ENCODE results near the gene FAM149B1. TPM values are rescaled to one million over a fixed set of nuclear protein-coding genes. Genes with fewer than 3 reads are reported as not detected.

The FAM149B1 gene
- polyA plus RNA-seq, 1 donor from 2014 or later = 53.5 TPM

- Histone ChIP-seq H3K27ac (ENCODE audit: low read length) (no peak overlapping the region), H3F3A (ENCODE audit: insufficient read depth, low read length, poor library complexity, severe bottlenecking) (no peaks in the 10 kb centered on the region), H3K36me3 (ENCODE audit: insufficient read depth, low read length) (no peaks in the 10 kb centered on the region), H3K9me2 (ENCODE audit: insufficient read depth, low read length) (no peaks in the 10 kb centered on the region), H3K27me3 (ENCODE audit: insufficient read depth, low read depth, low read length) (no peaks in the 10 kb centered on the region), H3K4me2 (ENCODE audit: low read length) (no peak overlapping the region), H3K79me2 (replicated peaks; ENCODE audit: insufficient read depth, low read length) (no peaks in the 10 kb centered on the region), H4K20me1 (ENCODE audit: insufficient read depth) (no peaks in the 10 kb centered on the region), H3K9me3 (ENCODE audit: low read length) (no peaks in the 10 kb centered on the region), H2AFZ (ENCODE audit: low read depth, low read length) (no peak overlapping the region), H3K4me3 (ENCODE audit: low read length) (no peak overlapping the region), H3K9ac (ENCODE audit: low read length) (no peak overlapping the region)
- TF ChIP-seq MXI1 (conservative IDR thresholded peaks at IDR 0.05; ENCODE audit: poor library complexity, severe bottlenecking) = no peak
- TF ChIP-seq CTCF (IDR thresholded peaks at IDR 0.05; ENCODE audit: poor library complexity, severe bottlenecking) = no peak
- TF ChIP-seq TAF1 (IDR thresholded peaks at IDR 0.05; ENCODE audit: low read depth) = no peak
- TF ChIP-seq RAD21 (conservative IDR thresholded peaks at IDR 0.05) = no peak
- TF ChIP-seq REST (IDR thresholded peaks at IDR 0.05; ENCODE audit: borderline replicate concordance) = no peak
- TF ChIP-seq SMC3 (conservative IDR thresholded peaks at IDR 0.05; ENCODE audit: poor library complexity) = no peak
- TF ChIP-seq EZH2 (IDR thresholded peaks at IDR 0.05; ENCODE audit: borderline replicate concordance, insufficient read depth, low read length, poor library complexity, severe bottlenecking) = no peak
- no peak for TF ChIP-seq EP300 (conservative IDR thresholded peaks at IDR 0.05; ENCODE audit: poor library complexity, severe bottlenecking)
- TF ChIP-seq POLR2AphosphoS5 (IDR thresholded peaks at IDR 0.05) = no peak
Measured at GRCh38 chr10:73210395-73211105, 42.6 kb downstream of the FAM149B1 start.

DNA sequence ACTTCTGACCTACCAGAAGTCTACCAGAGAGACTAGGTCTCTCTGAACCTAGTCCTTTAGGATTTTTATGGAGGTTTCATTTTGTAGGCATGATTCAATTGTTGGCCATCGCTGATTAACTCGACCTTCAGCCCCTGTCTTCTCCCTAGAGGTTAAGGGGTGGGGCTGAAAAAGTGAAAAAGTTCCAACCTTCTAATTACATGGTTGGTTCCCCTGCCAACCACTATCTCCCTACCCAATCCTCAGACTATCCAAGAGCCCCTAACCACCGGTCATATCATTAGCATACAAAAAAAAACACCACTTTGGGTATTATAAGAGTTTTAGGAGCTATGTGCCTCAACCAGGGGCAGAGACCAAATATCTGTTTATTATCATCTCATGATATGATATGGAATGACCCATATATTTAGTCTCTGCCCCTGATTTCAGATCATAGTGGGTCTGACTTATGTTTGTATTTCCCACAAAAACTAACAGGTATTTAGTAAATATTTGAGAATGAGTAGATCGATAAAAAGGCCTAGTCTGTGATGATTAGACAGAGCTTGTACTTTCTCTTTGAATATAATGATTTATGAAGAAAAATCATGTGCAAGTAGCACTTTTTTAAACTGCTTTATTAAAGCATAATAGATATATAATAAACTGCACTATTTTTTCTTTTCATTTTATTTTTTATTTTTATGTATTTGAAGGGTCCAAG, 43.3 kb downstream of the FAM149B1 start:
- Histone ChIP-seq H3K4me3 (ENCODE audit: low read length) (no peak overlapping the region), H3K27ac (ENCODE audit: low read length) (no peak overlapping the region), H3K9me3 (ENCODE audit: low read length) (no peaks in the 10 kb centered on the region), H3K4me2 (ENCODE audit: low read length) (no peak overlapping the region), H2AFZ (ENCODE audit: low read depth, low read length) (no peak overlapping the region), H4K20me1 (ENCODE audit: insufficient read depth) (no peaks in the 10 kb centered on the region), H3K27me3 (ENCODE audit: insufficient read depth, low read depth, low read length) (no peaks in the 10 kb centered on the region), H3K9ac (ENCODE audit: low read length) (no peak overlapping the region), H3K9me2 (ENCODE audit: insufficient read depth, low read length) (no peaks in the 10 kb centered on the region), H3K79me2 (replicated peaks; ENCODE audit: insufficient read depth, low read length) (peaks cover 3% of the 10 kb centered on the region), H3F3A (ENCODE audit: insufficient read depth, low read length, poor library complexity, severe bottlenecking) (no peaks in the 10 kb centered on the region), H3K36me3 (ENCODE audit: insufficient read depth, low read length) (no peaks in the 10 kb centered on the region)
- TF ChIP-seq CTCF (IDR thresholded peaks at IDR 0.05; ENCODE audit: poor library complexity, severe bottlenecking) (no peak), EP300 (conservative IDR thresholded peaks at IDR 0.05; ENCODE audit: poor library complexity, severe bottlenecking) (no peak), SMC3 (conservative IDR thresholded peaks at IDR 0.05; ENCODE audit: poor library complexity) (no peak), MXI1 (conservative IDR thresholded peaks at IDR 0.05; ENCODE audit: poor library complexity, severe bottlenecking) (no peak), POLR2AphosphoS5 (IDR thresholded peaks at IDR 0.05) (no peak), REST (IDR thresholded peaks at IDR 0.05; ENCODE audit: borderline replicate concordance) (no peak), EZH2 (IDR thresholded peaks at IDR 0.05; ENCODE audit: borderline replicate concordance, insufficient read depth, low read length, poor library complexity, severe bottlenecking) (no peak), RAD21 (conservative IDR thresholded peaks at IDR 0.05) (no peak), TAF1 (IDR thresholded peaks at IDR 0.05; ENCODE audit: low read depth) (no peak)

All from neural cell (in vitro differentiated cells).